Stomach (tissue), 4 donors: Measurements from ENCODE around the gene TMEM130.

Experiments
- EP300 ChIP-seq: sonication (generic); formaldehyde crosslinking; IDR thresholded peaks from one replicate; pipeline ENCODE4 v1.6.1; 2017; ENCODE audit warnings: antibody characterized with exemption
- POLR2A ChIP-seq, 4 donors: fragments of 450-650 bp; IDR thresholded peaks; one replicate each; pipeline ENCODE4 v1.6.1; 2016; ENCODE audit warnings: antibody characterized with exemption in 4 of 4, control low read depth in 2 of 4, mild to moderate bottlenecking in 1 of 4, moderate library complexity in 1 of 4
- POLR2AphosphoS5 ChIP-seq, 3 donors: sonication (generic); formaldehyde crosslinking; IDR thresholded peaks; one replicate each; pipeline ENCODE4 v1.6.1; 2016; ENCODE audit warnings: antibody characterized with exemption in 3 of 3
- TF ChIP-seq, protein P1 (sequence below), 7 experiments: fragments of 450-650 bp in 4 of 7; fragments of 200-600 bp in 3 of 7; sonication (generic) in 3 of 7; IDR thresholded peaks; one replicate each; pipeline ENCODE4 v1.5.1; 2016 to 2019; ENCODE audit warnings: antibody characterized with exemption in 7 of 7, control low read depth in 2 of 7, mild to moderate bottlenecking in 1 of 7

- TF ChIP-seq POLR2AphosphoS5 (IDR thresholded peaks at IDR 0.05) (no peak), EP300 (no peak), POLR2A (IDR thresholded peaks at IDR 0.05) (no peak)
- TF ChIP-seq, protein P1, sequence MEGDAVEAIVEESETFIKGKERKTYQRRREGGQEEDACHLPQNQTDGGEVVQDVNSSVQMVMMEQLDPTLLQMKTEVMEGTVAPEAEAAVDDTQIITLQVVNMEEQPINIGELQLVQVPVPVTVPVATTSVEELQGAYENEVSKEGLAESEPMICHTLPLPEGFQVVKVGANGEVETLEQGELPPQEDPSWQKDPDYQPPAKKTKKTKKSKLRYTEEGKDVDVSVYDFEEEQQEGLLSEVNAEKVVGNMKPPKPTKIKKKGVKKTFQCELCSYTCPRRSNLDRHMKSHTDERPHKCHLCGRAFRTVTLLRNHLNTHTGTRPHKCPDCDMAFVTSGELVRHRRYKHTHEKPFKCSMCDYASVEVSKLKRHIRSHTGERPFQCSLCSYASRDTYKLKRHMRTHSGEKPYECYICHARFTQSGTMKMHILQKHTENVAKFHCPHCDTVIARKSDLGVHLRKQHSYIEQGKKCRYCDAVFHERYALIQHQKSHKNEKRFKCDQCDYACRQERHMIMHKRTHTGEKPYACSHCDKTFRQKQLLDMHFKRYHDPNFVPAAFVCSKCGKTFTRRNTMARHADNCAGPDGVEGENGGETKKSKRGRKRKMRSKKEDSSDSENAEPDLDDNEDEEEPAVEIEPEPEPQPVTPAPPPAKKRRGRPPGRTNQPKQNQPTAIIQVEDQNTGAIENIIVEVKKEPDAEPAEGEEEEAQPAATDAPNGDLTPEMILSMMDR (IDR thresholded peaks at IDR 0.05): no peak
Observed at GRCh38 chr7:98852826-98853225, 17.0 kb downstream of the TMEM130 start.
